IMR-90 (cell line): ENCODE results near the gene GSK3B. TPM values are rescaled to one million over a fixed set of nuclear protein-coding genes. Genes with fewer than 3 reads are reported as not detected.
"Not testable (repeated sequence)": the region's sequence is repeated elsewhere in the genome, so short reads cannot be mapped to it uniquely, and the experiment has no call there.

Source experiments
- ATAC-seq: fragments of 200-7000 bp; cut with Tn5 transposase; 2 replicates; pipeline ENCODE4 v1.9.1; 2020; ENCODE audit warnings: low read depth, mild to moderate bottlenecking, moderate library complexity
- BruUV-seq: library from RNA; stranded (reverse); fragments of 400-500 nt; replicated peaks from 2 replicates; lab custom pipeline; 2021; lab: Mats Ljungman, UMichigan
- CTCF ChIA-PET: fragments of 300-600 bp; formaldehyde crosslinking; extraction: SDS; loops from one replicate; lab custom pipeline; 2021; ENCODE audit warnings: antibody characterized with exemption; lab: Yijun Ruan, JAX
- POLR2A ChIA-PET: fragments of 300-600 bp; sonication (Branson Sonifier 250); formaldehyde crosslinking; loops from one replicate; lab custom pipeline; 2022; ENCODE audit warnings: antibody characterized with exemption; ENCODE audit not compliant: unreplicated experiment; lab: Charles Lee
- DNase-seq: peaks from one replicate; pipeline ENCODE4 v3.0.0; 2013
- H2AFZ ChIP-seq: replicated peaks from 2 replicates; pipeline ENCODE3; 2013; ENCODE audit warnings: low read length, mild to moderate bottlenecking; ENCODE audit not compliant: poor library complexity
- H2AK5ac ChIP-seq: 2 replicates; pipeline ENCODE4 v1.6.1; 2013; ENCODE audit warnings: low read depth, low read length, inconsistent platforms
- H2AK9ac ChIP-seq: replicated peaks from 2 replicates; pipeline ENCODE3; 2013; ENCODE audit warnings: mild to moderate bottlenecking, low read depth, low read length, moderate library complexity; ENCODE audit not compliant: poor library complexity
- H2BK120ac ChIP-seq: 2 replicates; pipeline ENCODE4 v1.6.1; 2013; ENCODE audit warnings: low read depth, low read length, inconsistent platforms
- H2BK15ac ChIP-seq: 3 replicates; pipeline ENCODE4 v1.6.1; 2013; ENCODE audit warnings: low read depth, low read length, inconsistent platforms
- H2BK20ac ChIP-seq: 2 replicates; pipeline ENCODE4 v1.6.1; 2013; ENCODE audit warnings: low read depth, mild to moderate bottlenecking, inconsistent platforms, low read length, moderate library complexity
- H2BK5ac ChIP-seq: 2 replicates; pipeline ENCODE4 v1.6.1; 2013; ENCODE audit warnings: mild to moderate bottlenecking, low read depth, low read length, inconsistent platforms; ENCODE audit not compliant: poor library complexity, severe bottlenecking
- H3K14ac ChIP-seq: replicated peaks from 2 replicates; pipeline ENCODE4 v1.6.1; 2013; ENCODE audit warnings: low read depth, low read length, inconsistent platforms
- H3K18ac ChIP-seq: 2 replicates; pipeline ENCODE4 v1.6.1; 2013; ENCODE audit warnings: low read depth, low read length, control low read depth
- H3K23ac ChIP-seq: 2 replicates; pipeline ENCODE4 v1.6.1; 2013; ENCODE audit warnings: low read depth, low read length, inconsistent platforms
- H3K27ac ChIP-seq: 2 replicates; pipeline ENCODE4 v1.5.1; 2013; ENCODE audit warnings: mild to moderate bottlenecking, control low read depth, low read length; ENCODE audit not compliant: insufficient read depth
- H3K27me3 ChIP-seq: 2 replicates; pipeline ENCODE4 v1.6.1; 2013; ENCODE audit warnings: low read length; ENCODE audit not compliant: control insufficient read depth, insufficient read depth
- H3K36me3 ChIP-seq: 2 replicates; pipeline ENCODE4 v1.6.1; 2013; ENCODE audit warnings: low read length, mixed read lengths; ENCODE audit not compliant: control insufficient read depth, insufficient read depth
- H3K4ac ChIP-seq: 2 replicates; pipeline ENCODE4 v1.6.1; 2013; ENCODE audit warnings: low read depth, low read length, inconsistent platforms
- H3K4me1 ChIP-seq: 2 replicates; pipeline ENCODE4 v1.6.1; 2013; ENCODE audit warnings: low read length, mixed read lengths; ENCODE audit not compliant: control insufficient read depth, insufficient read depth
- H3K4me2 ChIP-seq: 2 replicates; pipeline ENCODE4 v1.6.1; 2013; ENCODE audit warnings: low read depth, mild to moderate bottlenecking, control low read depth, low read length, moderate library complexity
- H3K4me3 ChIP-seq: 2 replicates; pipeline ENCODE4 v1.5.1; 2013; ENCODE audit warnings: low read depth, mild to moderate bottlenecking, control low read depth, low read length, moderate library complexity; ENCODE audit not compliant: insufficient read depth
- H3K56ac ChIP-seq: 2 replicates; pipeline ENCODE4 v1.6.1; 2013; ENCODE audit warnings: low read length, inconsistent platforms; ENCODE audit not compliant: insufficient read depth; ENCODE audit errors: extremely low read depth
- H3K79me1 ChIP-seq, 2 experiments: 2 replicates each; pipeline ENCODE4 v1.6.1; 2013; ENCODE audit warnings: low read length in 2 of 2, inconsistent platforms in 1 of 2, low read depth in 1 of 2
- H3K9ac ChIP-seq: 2 replicates; pipeline ENCODE4 v1.6.1; 2013; ENCODE audit warnings: low read depth, low read length, control low read depth
- H3K9me1 ChIP-seq: 2 replicates; pipeline ENCODE4 v1.6.1; 2013; ENCODE audit warnings: low read length, inconsistent platforms; ENCODE audit not compliant: insufficient read depth
- H3K9me3 ChIP-seq: 2 replicates; pipeline ENCODE4 v1.6.1; 2013; ENCODE audit warnings: low read length; ENCODE audit not compliant: control insufficient read depth, insufficient read depth
- H4K20me1 ChIP-seq: 2 replicates; pipeline ENCODE4 v1.6.1; 2013; ENCODE audit warnings: low read length, inconsistent platforms; ENCODE audit not compliant: insufficient read depth
- H4K5ac ChIP-seq: 2 replicates; pipeline ENCODE4 v1.6.1; 2013; ENCODE audit warnings: mild to moderate bottlenecking, low read depth, low read length, control low read depth
- H4K8ac ChIP-seq, 2 experiments: 2 replicates each; pipeline ENCODE4 v1.6.1; 2013; ENCODE audit warnings: low read depth in 2 of 2, low read length in 2 of 2, control low read depth in 1 of 2, inconsistent platforms in 1 of 2
- H4K91ac ChIP-seq: 2 replicates; pipeline ENCODE4 v1.6.1; 2013; ENCODE audit warnings: low read depth, low read length, inconsistent platforms; ENCODE audit not compliant: insufficient read depth
- WGBS, 2 experiments: methylation state at CpG; one replicate each; pipeline versions ENCODE4 v1.1.5 to v1.1.7; 2013; ENCODE audit warnings: missing lambda C conversion rate in 2 of 2; ENCODE audit not compliant: insufficient read length in 1 of 2; ENCODE audit errors: extremely low coverage in 2 of 2; 5-methylcytosine and 5-hydroxymethylcytosine counted together
- dilution Hi-C: fragments of 300-500 bp; cut with HindIII; formaldehyde crosslinking; loops from one replicate; pipeline ENCODE4 v1.14.3; 2018; ENCODE audit warnings: low sequenced_read_pairs; ENCODE audit not compliant: unreplicated experiment
- in situ Hi-C: fragments of 300-500 bp; cut with MboI; formaldehyde crosslinking; loops from 3 replicates; pipeline ENCODE4 v1.14.3; 2019; ENCODE audit warnings: low sequenced_read_pairs, inconsistent platforms, mixed read lengths
- intact Hi-C: fragments of 100-400 bp; cut with micrococcal nuclease; formaldehyde crosslinking; loops from 2 replicates; pipeline ENCODE4 v1.10.0; 2022
- polyA plus RNA-seq, 3 experiments: library from polyadenylated mRNA; depleted of rRNA; stranded (reverse); fragments of >200 nt; gene quantifications; 2 replicates each; pipeline ENCODE4 v1.2.3, GENCODE V29; 2012; ENCODE audit warnings: low replicate concordance in 1 of 3
- total RNA-seq: library from RNA; depleted of rRNA; stranded (reverse); fragments of >200 nt; gene quantifications from 2 replicates; pipeline ENCODE4 v1.2.3, GENCODE V29; 2012

The GSK3B gene
- total and polyA plus RNA-seq, 2 of the 4 experiments (the other 2 are of a cell fraction) = 19.2 to 33.2 TPM

DNA sequence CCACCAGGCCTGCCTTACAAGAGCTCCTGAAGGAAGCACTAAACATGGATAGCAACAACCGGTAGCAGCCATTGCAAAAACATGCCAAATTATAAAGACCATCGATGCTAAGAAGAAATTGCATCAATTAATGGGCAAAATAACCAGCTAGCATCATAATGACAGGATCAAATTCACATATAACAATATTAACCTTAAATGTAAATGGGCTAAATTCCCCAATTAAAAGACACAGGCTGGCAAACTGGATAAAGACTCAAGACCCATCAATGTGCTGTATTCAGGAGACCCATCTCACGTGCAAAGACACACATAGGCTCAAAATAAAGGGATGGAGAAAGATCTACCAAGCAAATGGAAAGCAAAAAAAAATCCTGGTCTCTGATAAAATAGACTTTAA is 88.5 kb downstream of the GSK3B start:
- H3K56ac ChIP-seq, ATAC-seq, H3K14ac ChIP-seq, H4K91ac ChIP-seq, H3K36me3 ChIP-seq, H4K8ac ChIP-seq, H3K4ac ChIP-seq, H3K4me3 ChIP-seq, H3K9ac ChIP-seq, H3K27me3 ChIP-seq, H3K4me1 ChIP-seq, H3K23ac ChIP-seq, BruUV-seq, POLR2A ChIA-PET, H2AK9ac ChIP-seq, H3K18ac ChIP-seq, H3K4me2 ChIP-seq, DNase-seq, H3K9me3 ChIP-seq, H2BK20ac ChIP-seq, intact Hi-C loops, H3K9me1 ChIP-seq, H2BK5ac ChIP-seq, H2AK5ac ChIP-seq, H4K5ac ChIP-seq, H2AFZ ChIP-seq, H2BK15ac ChIP-seq, H3K27ac ChIP-seq, dilution Hi-C loops, in situ Hi-C loops, H2BK120ac ChIP-seq: not testable (repeated sequence)
- CTCF ChIA-PET = interaction anchor here (0.8 kb wide), 1 partner anchor 1273 kb away, joined by 3 read pairs; no protein-coding TSS in a partner anchor
- Histone ChIP-seq H3K79me1 (peaks cover 9 to 50% of the 10 kb centered on the region in 2 experiments; a peak in 3 of 4 replicates), H4K20me1 (peaks cover 73% of the 10 kb centered on the region)
- no CpG with 5 or more reads among the region's 3 CpGs for WGBS, 2 experiments
